Thoracic aorta (tissue), 2 donors: ENCODE measurements around the gene B4GALNT3. TPM values are rescaled to one million over a fixed set of nuclear protein-coding genes. Genes with fewer than 3 reads are reported as not detected.

Experiments used
- ATAC-seq: fragments of 150-250 bp; one replicate; pipeline ENCODE4 v1.8.0; 2017; ENCODE audit warnings: low read depth; ENCODE audit not compliant: insufficient number of reproducible peaks, low FRiP score
- DNase-seq: peaks from one replicate; pipeline ENCODE4 v3.0.0-alpha.2; 2020; ENCODE audit warnings: low spot score
- H3K27ac ChIP-seq, 2 donors: fragments of 200-600 bp; sonication (generic); 1 replicate in 1 of 2; 2 replicates in 1 of 2; pipeline ENCODE4 v1.5.1; 2016; ENCODE audit warnings: mild to moderate bottlenecking in 2 of 2, moderate library complexity in 2 of 2
- H3K27me3 ChIP-seq: fragments of 200-600 bp; sonication (generic); replicated peaks from 2 replicates; pipeline ENCODE4 v1.6.0; 2016; ENCODE audit warnings: mild to moderate bottlenecking; ENCODE audit not compliant: insufficient read depth
- H3K36me3 ChIP-seq: fragments of 200-600 bp; sonication (generic); one replicate; pipeline ENCODE4 v1.5.1; 2016
- H3K4me1 ChIP-seq, 2 donors: fragments of 200-600 bp; sonication (generic); 1 replicate in 1 of 2; 2 replicates in 1 of 2; pipeline versions ENCODE4 v1.5.1 to v1.6.0; 2016; ENCODE audit warnings: low read depth in 2 of 2, mild to moderate bottlenecking in 1 of 2; ENCODE audit not compliant: control insufficient read depth in 1 of 2
- H3K4me3 ChIP-seq: fragments of 200-600 bp; sonication (generic); 2 replicates; pipeline ENCODE4 v1.5.1; 2016; ENCODE audit warnings: mild to moderate bottlenecking
- H3K9me3 ChIP-seq: fragments of 200-600 bp; sonication (generic); 2 replicates; pipeline ENCODE4 v1.5.1; 2016
- total RNA-seq, 2 donors: library from RNA; depleted of rRNA; stranded (reverse); fragments of >200 nt; gene quantifications; one replicate each; pipeline versions ENCODE4 v1.1.0 to v1.2.3, GENCODE V29; 2016
- TF ChIP-seq, protein P1 (sequence below): fragments of 200-600 bp; sonication (generic); IDR thresholded peaks from one replicate; pipeline ENCODE4 v1.5.1; 2019; ENCODE audit warnings: antibody characterized with exemption

B4GALNT3 gene
- total RNA-seq, 2 donors from 2014 or later, result 16.8 to 22.3 TPM

DNA sequence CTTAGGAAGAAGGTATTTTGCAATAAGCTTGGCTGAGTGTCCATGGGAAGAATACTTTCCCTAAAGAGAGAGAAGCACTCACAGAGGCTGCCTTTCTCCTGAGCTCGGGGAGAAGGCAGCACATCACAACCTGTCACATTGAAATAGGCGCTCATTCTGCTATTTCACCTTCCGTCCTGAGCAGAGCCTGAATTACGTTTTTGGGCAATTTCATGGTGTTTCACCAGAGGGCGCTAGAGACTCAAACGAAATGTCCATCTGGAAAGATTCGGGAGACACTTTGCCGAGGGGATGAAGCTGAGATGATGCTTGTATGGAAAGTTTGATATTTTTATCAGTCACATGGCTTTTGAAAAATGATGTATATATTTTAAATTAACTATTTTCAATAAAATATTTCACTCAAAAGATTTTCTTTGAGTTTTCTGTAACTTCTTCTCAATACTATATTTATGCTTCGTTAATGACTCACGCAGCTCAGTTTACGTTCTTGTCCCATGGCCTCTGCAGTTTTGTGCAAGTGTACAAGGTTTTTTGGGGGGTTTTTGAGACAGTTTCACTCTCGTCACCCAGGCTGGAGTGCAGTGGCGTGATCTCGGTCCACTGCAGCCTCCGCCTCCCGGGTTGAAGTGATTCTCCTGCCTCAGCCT, 17.4 kb upstream of the B4GALNT3 start:
- no peaks in the 10 kb centered on the region for H3K4me1 ChIP-seq
- H3K9me3 ChIP-seq, result no peaks in the 10 kb centered on the region
- no peak overlapping the region for H3K4me3 ChIP-seq
- H3K27ac ChIP-seq, result no peak overlapping the region
- no peaks in the 10 kb centered on the region for H3K27me3 ChIP-seq
- TF ChIP-seq, protein P1, sequence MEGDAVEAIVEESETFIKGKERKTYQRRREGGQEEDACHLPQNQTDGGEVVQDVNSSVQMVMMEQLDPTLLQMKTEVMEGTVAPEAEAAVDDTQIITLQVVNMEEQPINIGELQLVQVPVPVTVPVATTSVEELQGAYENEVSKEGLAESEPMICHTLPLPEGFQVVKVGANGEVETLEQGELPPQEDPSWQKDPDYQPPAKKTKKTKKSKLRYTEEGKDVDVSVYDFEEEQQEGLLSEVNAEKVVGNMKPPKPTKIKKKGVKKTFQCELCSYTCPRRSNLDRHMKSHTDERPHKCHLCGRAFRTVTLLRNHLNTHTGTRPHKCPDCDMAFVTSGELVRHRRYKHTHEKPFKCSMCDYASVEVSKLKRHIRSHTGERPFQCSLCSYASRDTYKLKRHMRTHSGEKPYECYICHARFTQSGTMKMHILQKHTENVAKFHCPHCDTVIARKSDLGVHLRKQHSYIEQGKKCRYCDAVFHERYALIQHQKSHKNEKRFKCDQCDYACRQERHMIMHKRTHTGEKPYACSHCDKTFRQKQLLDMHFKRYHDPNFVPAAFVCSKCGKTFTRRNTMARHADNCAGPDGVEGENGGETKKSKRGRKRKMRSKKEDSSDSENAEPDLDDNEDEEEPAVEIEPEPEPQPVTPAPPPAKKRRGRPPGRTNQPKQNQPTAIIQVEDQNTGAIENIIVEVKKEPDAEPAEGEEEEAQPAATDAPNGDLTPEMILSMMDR, result peak; percentile 68
- no peaks in the 10 kb centered on the region for H3K36me3 ChIP-seq
- no peak for DNase-seq
- ATAC-seq, result no peak

DNA sequence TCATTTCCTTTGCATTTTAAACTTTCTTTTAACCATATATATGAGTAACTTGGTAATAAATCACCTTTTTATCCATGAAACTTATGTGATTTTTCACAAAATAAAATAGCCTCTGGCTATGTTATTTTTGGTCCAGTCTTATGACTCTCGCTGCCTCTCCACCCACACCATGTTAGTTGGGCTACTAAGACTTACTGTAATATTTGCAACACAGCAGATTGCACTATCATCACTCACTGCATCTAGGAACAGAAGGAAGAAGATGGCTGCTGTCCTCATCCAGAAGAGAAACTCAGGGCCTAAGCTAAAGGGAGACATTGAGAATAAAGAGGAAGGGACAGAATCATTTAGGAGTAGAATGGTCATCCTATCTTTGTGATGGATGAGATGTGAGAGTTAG, 12.6 kb upstream of the B4GALNT3 start:
- DNase-seq, result no peak
- Histone ChIP-seq H3K27me3 (no peaks in the 10 kb centered on the region), H3K36me3 (no peaks in the 10 kb centered on the region), H3K9me3 (no peaks in the 10 kb centered on the region), H3K4me1 (no peaks in the 10 kb centered on the region), H3K27ac (no peak overlapping the region), H3K4me3 (no peak overlapping the region)
- TF ChIP-seq, protein P1, result no peak
- ATAC-seq, result no peak

DNA sequence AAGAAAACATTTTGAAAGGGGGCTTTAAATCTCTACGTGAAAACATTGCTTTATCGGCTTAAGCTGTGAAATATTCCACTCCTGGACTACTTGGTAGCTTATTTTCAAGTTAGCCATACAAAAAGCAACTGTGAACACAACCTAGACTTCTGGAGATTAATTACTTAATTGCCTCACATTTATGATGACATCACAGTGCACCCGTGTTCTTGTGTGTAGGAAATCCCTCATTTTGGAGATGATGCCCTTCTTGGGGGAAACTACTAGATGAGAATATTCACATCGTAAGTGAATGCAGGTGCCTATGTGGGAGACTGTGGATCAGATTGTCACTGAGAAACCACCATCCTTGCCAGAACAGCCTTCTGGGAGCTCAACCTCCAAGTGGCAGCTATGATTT, 10.5 kb upstream of the B4GALNT3 start:
- TF ChIP-seq, protein P1, result no peak
- Histone ChIP-seq H3K4me1 (no peaks in the 10 kb centered on the region), H3K27me3 (no peaks in the 10 kb centered on the region), H3K9me3 (no peaks in the 10 kb centered on the region), H3K27ac (no peak overlapping the region), H3K36me3 (no peaks in the 10 kb centered on the region), H3K4me3 (no peak overlapping the region)
- DNase-seq, result no peak
- no peak for ATAC-seq

DNA sequence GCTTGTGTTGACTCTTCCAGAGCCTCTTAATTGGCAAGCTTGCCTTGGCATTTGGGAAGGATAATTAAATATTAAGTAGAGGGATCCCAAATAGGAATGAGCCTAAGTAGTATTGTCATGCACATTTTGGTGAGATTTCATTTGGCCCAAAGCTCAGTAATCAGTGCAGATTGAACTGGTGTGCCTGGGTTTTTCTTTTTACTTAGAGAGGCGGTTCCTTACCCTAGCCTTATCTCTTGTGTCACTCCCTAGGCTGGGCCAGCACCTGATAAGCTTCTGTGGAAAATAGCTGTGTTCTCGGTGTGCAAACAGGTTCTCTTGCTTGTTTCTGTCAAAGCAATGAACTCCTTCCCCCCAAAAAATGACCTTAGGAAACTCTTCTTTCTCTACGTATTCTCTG, 9.3 kb upstream of the B4GALNT3 start:
- no peaks in the 10 kb centered on the region for H3K27me3 ChIP-seq
- DNase-seq (no peak), ATAC-seq (no peak)
- H3K36me3 ChIP-seq, result no peaks in the 10 kb centered on the region
- H3K9me3 ChIP-seq, result no peaks in the 10 kb centered on the region
- H3K4me3 ChIP-seq, result no peak overlapping the region
- TF ChIP-seq, protein P1, result no peak
- no peaks in the 10 kb centered on the region for H3K4me1 ChIP-seq
- H3K27ac ChIP-seq, result no peak overlapping the region

DNA sequence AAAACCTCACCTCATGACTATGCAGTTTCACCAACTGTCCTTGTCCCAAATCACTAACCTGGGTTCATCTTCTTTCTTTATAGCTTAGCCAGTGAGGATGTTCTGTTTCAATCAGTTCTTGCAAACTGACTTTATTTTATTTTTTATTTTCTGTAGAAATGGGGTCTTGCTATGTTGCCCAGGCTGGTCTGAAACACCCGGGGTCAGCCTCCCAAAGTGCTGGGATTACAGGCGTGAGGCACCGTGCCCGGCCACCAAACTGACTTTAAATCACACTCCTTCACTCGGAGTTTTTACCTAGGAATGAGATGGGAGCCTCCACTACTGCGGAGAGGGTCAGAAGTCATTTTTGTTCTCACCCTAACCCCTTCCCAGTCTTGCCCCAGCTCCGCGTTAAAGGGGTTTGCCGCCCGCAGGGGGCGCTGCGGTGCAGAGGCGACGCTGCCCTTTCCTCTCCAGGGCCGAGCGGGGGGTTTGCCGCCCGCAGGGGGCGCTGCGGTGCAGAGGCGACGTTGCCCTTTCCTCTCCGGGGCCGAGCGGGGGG, 7.0 kb upstream of the B4GALNT3 start:
- TF ChIP-seq, protein P1, result no peak
- Histone ChIP-seq H3K9me3 (no peaks in the 10 kb centered on the region), H3K27ac (no peak overlapping the region), H3K4me3 (no peak overlapping the region), H3K4me1 (no peaks in the 10 kb centered on the region), H3K36me3 (no peaks in the 10 kb centered on the region), H3K27me3 (no peaks in the 10 kb centered on the region)
- no peak for ATAC-seq
- no peak for DNase-seq
